ENCODE measurements around the gene SMTNL1. TPM values are rescaled to one million over a fixed set of nuclear protein-coding genes. Genes with fewer than 3 reads are reported as not detected.

SMTNL1 gene
- total RNA-seq, 2 donors from 2014 or later, result 1.4 TPM; not detected in 1

DNA sequence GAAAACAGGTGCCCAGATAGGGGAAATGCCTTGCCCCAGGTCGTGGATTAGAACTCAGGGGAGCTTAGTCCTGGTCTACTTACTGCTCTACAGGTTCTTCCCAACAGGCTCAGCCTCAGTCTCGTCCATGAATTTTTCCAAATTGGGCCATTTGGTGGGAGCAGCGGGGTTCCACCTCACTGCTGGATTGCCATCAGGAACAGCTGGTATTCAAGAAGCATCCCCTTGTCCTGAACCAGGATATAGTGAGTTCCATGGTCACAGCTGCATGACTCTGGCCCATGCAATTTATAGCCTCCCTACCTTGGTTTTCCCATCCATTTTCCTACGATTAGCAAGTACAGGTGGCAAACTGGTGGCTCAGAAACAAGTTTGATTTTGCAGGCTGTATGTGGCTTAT lies 36.7 kb downstream of the SMTNL1 start:
- no peaks in the 10 kb centered on the region for H3K4me1 ChIP-seq (replicated peaks)
- DNase-seq (ENCODE audit: low spot score), result no peak
- WGBS, result 53% methylated on average over 4 of the region's 4 CpGs
- no peak overlapping the region for H3K27ac ChIP-seq
- TF ChIP-seq POLR2A (IDR thresholded peaks at IDR 0.05), result no peak
- TF ChIP-seq POLR2AphosphoS5 (IDR thresholded peaks at IDR 0.05), result no peak
- TF ChIP-seq, protein P1, sequence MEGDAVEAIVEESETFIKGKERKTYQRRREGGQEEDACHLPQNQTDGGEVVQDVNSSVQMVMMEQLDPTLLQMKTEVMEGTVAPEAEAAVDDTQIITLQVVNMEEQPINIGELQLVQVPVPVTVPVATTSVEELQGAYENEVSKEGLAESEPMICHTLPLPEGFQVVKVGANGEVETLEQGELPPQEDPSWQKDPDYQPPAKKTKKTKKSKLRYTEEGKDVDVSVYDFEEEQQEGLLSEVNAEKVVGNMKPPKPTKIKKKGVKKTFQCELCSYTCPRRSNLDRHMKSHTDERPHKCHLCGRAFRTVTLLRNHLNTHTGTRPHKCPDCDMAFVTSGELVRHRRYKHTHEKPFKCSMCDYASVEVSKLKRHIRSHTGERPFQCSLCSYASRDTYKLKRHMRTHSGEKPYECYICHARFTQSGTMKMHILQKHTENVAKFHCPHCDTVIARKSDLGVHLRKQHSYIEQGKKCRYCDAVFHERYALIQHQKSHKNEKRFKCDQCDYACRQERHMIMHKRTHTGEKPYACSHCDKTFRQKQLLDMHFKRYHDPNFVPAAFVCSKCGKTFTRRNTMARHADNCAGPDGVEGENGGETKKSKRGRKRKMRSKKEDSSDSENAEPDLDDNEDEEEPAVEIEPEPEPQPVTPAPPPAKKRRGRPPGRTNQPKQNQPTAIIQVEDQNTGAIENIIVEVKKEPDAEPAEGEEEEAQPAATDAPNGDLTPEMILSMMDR (IDR thresholded peaks at IDR 0.05), result no peak
- no peak overlapping the region for H3K4me3 ChIP-seq
- intact Hi-C loops (cut with DNase I), result no loop called here
- no peaks in the 10 kb centered on the region for H3K9me3 ChIP-seq
- H3K36me3 ChIP-seq, result no peaks in the 10 kb centered on the region
- no peaks in the 10 kb centered on the region for H3K27me3 ChIP-seq (replicated peaks; ENCODE audit: insufficient read depth)

GRCh38 chr11:57584341-57584740 lies 46.9 kb downstream of the SMTNL1 start:
- Histone ChIP-seq H3K27me3 (replicated peaks; ENCODE audit: insufficient read depth) (no peaks in the 10 kb centered on the region), H3K4me1 (replicated peaks) (no peaks in the 10 kb centered on the region), H3K36me3 (no peaks in the 10 kb centered on the region), H3K4me3 (no peak overlapping the region), H3K9me3 (no peaks in the 10 kb centered on the region), H3K27ac (no peak overlapping the region)
- intact Hi-C loops (cut with DNase I), result no loop called here
- no peak for DNase-seq (ENCODE audit: low spot score)
- TF ChIP-seq POLR2AphosphoS5 (IDR thresholded peaks at IDR 0.05), result no peak
- TF ChIP-seq, protein P1 (IDR thresholded peaks at IDR 0.05), result no peak
- TF ChIP-seq POLR2A (IDR thresholded peaks at IDR 0.05), result no peak
- 85% methylated on average over 9 of the region's 9 CpGs for WGBS

GRCh38 chr11:57585301-57585700 lies 47.9 kb downstream of the SMTNL1 start:
- Histone ChIP-seq H3K9me3 (no peaks in the 10 kb centered on the region), H3K4me1 (replicated peaks) (no peaks in the 10 kb centered on the region), H3K36me3 (no peaks in the 10 kb centered on the region), H3K27ac (no peak overlapping the region), H3K4me3 (no peak overlapping the region), H3K27me3 (replicated peaks; ENCODE audit: insufficient read depth) (no peaks in the 10 kb centered on the region)
- TF ChIP-seq POLR2A (IDR thresholded peaks at IDR 0.05) (no peak), POLR2AphosphoS5 (IDR thresholded peaks at IDR 0.05) (no peak)
- TF ChIP-seq, protein P1 (IDR thresholded peaks at IDR 0.05), result no peak
- no peak for DNase-seq (ENCODE audit: low spot score)
- intact Hi-C loops (cut with DNase I), result no loop called here

- H3K27me3 ChIP-seq (replicated peaks; ENCODE audit: insufficient read depth), result no peaks in the 10 kb centered on the region
- H3K36me3 ChIP-seq, result no peaks in the 10 kb centered on the region
- H3K4me3 ChIP-seq, result no peak overlapping the region
- H3K9me3 ChIP-seq, result no peaks in the 10 kb centered on the region
- intact Hi-C loops (cut with DNase I), result no loop called here
- no peaks in the 10 kb centered on the region for H3K4me1 ChIP-seq (replicated peaks)
- no peak overlapping the region for H3K27ac ChIP-seq
- WGBS, result 50% methylated on average over 2 of the region's 2 CpGs
- TF ChIP-seq, protein P1 (IDR thresholded peaks at IDR 0.05), result no peak
- no peak for TF ChIP-seq POLR2AphosphoS5 (IDR thresholded peaks at IDR 0.05)
- TF ChIP-seq POLR2A (IDR thresholded peaks at IDR 0.05), result no peak
- no peak for DNase-seq (ENCODE audit: low spot score)
These were observed 49.4 kb downstream of the SMTNL1 start for GRCh38 chr11:57586711-57587245.

- Histone ChIP-seq H3K9me3 (no peaks in the 10 kb centered on the region), H3K36me3 (no peaks in the 10 kb centered on the region), H3K27ac (no peak overlapping the region), H3K27me3 (replicated peaks; ENCODE audit: insufficient read depth) (no peaks in the 10 kb centered on the region), H3K4me1 (replicated peaks) (no peaks in the 10 kb centered on the region), H3K4me3 (no peak overlapping the region)
- DNase-seq (ENCODE audit: low spot score), result no peak
- intact Hi-C loops (cut with DNase I), result no loop called here
- 92% methylated on average over 3 of the region's 3 CpGs for WGBS
- TF ChIP-seq POLR2A (IDR thresholded peaks at IDR 0.05) (no peak), POLR2AphosphoS5 (IDR thresholded peaks at IDR 0.05) (no peak)
- TF ChIP-seq, protein P1 (IDR thresholded peaks at IDR 0.05), result no peak
These were observed 50.8 kb downstream of the SMTNL1 start for GRCh38 chr11:57588046-57588710.
